Measurements from ENCODE around the gene TUSC7.

TUSC7 gene

DNA sequence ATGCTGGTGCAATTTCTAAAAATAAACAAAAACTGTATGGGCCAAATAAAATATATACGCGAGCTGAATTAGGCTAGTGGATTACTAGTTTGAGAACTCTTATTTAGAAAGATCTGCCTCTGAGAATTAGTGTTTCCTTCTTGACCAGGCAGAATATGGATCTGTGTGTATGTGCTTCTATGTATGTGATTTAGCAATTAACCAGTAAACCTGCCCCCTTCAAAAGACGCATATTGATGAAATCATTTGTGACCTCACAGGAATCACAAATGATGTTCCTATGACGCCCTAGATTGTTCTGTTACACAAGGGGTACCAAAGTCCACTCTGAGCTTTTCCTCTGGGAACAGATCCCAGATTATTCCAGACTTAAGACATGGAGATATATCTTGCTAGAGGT, at the start of gene TUSC7:
TUSC7 (plus strand) TSS at position 301 of the 400 bp plus-strand sequence.
- no peak for DNase-seq (ENCODE audit: low spot score)

DNA sequence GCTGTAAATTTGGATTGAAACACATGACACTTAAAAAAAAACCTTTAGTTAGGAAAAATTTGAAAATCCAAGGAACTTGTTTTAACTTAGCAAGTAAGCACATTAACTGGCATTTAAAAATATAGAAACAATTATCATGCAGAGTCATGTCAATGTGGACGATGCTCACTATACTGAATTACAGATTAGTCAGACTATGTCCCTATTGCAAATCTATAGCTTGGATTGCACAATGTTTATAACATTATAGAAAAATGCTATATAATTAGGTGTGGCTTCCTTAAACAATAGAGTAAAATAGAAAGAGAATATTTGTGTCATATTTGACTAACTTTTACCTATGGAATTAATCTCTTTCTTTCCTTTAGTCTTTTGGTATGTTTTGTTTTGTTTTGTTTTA, 48.4 kb upstream of the TUSC7 start:
- DNase-seq (ENCODE audit: low spot score): no peak

DNA sequence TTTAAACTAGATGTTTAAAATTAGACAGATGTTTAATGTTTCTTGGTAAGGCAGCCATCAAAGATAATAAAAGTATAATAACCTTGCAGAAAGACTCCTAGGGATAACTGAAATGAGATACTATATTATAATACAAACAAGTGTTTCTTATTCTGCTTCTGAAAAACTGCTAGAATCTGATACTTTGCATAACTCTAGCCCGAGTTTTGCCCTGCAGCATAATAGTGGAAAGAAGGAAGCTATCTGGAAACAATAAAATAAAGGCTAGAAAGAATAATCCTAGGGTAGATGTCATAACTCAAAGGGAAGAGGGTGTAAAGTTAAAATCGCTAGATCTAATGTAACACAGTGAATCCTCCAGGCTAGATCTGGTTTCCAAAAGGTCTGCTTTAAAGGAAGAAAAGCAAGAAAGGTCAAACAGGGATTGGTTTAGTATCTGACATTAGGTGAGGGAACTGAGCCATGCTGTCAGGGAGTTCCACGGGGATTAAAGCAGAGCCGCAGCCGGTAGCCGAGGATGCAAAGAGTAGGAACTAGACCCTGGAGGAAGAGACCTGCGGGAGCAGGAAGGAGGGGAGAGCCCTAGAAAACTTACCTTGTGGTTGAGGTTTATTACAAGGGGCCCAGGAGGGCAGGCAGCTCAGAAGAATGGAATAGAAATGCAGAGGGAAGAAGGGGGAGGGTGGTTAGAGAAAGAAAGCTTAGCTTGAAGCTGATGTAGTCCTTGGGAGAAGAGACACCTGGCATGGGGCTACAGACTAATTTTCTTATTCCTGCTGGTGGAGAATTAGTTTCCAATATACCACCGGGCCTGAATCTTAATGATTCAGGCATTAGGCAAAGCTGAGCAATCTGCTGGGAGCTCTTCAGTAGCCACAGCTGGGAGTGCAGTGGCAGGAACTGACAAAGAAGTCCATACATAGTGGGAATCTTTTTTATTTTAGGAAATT, 46.1 kb upstream of the TUSC7 start:
- DNase-seq (ENCODE audit: low spot score): no peak

DNA sequence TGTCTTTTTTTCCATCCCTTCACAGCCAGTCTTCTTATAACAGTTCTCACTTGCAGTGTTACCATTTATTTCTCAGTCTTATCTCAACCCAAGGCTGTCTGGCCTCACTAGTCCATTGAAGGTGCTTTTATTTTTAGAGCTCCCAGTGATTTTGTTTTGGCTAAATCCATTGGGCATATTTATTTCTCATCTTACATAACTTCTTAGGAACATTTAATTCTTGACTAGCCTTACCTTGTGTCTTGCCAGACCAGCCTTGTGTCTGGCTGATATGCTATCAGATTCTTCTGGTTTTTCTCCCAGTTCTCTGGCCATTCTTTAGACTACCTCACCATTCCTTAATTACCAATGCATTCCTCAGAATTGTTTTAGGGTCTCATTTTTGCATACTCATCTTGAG, 42.3 kb upstream of the TUSC7 start:
- no peak for DNase-seq (ENCODE audit: low spot score)

DNA sequence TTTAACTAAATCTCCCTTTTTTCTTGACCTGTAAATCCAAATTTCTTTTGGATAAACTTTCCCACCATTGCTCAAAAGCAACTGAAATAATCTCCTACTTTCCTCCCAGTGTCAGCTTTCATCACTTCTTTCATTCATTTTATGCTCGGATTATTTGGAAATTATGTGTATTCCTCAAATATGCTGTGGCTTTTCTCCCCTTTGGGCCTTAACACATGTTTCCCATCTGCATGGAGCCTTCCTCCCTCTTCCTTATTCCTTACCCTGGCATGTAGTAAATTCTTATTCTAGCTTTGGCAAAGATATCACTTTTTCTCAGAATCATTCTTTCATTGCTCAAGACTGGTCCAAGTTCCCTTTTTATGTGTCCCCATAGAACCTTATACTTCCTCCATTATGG, 41.8 kb upstream of the TUSC7 start:
- DNase-seq (ENCODE audit: low spot score): no peak

DNA sequence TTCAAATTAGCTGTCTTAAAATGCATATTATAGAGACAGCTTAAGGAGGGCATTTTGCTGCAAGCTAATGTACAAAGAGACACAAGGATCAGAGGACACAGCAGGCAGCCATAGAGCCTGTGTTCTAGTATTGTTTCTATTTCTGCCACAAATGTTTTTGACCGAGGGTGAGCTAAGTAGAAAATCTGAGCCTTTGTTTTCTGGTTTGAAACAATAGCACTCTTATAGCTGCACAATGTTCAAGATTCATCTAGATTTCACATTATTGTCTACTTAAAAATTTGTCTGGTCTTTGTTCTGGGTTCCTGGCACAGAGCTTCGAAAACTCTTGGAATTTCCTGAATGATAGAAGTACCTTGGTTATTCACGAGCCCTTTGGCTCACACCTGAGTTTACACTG, 40.0 kb upstream of the TUSC7 start:
- no peak for DNase-seq (ENCODE audit: low spot score)

DNA sequence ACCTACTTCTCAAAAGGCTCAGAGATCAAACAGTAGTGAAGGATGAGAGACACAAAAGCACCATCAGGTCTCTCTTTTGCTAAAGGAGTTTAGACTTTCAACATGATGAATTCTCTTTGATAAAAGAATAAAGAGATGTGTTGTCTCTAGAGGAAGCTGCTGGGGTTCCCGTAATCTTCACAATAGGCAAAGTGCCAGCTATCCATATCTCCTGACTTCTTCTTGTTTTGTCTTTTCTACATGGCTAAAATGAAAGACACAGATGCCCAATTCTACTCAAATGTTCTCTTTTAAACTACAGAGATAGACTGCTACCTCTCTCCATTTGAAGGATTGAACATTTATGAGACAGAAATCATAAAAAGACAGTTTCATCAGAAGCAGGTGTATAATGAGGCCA, 38.4 kb upstream of the TUSC7 start:
- no peak for DNase-seq (ENCODE audit: low spot score)

DNA sequence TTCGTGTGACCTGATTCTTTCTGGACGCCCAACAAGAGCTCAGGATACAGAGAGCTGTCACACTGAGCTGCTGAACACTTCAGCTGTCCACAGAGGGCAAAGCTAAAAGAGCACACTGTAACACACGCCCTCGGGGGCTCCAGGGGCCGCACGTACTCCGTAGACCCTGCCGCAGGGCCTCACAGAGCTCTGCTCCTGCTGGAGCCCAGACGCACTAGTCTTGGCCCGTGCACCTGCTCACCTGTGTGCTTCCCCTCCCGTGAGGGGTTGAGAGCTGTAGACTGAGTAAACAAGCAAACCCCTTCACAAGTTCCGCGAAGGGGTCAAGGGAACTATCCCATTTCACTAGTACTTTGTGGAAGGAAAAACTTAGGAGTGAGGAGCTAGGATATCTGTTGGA, 30.7 kb upstream of the TUSC7 start:
- no peak for DNase-seq (ENCODE audit: low spot score)

DNA sequence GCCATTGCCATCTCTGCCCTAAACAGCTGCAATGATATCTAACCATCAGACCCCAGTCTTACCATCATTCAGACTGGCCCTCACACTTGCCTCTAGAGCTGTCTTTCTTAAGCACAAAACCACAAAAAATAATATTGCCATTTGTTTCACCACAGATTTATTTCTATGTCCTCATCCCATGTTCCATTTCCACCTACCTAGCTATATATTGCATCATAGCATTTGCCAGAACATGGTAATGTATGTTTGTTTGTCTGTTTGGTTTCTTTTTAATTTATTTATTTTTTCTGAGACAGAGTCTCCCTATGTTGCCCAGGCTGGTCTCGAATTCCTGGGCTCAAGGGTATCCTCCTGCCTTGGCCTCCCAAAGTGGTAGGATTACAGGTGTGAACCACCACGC, 18.5 kb upstream of the TUSC7 start:
- no peak for DNase-seq (ENCODE audit: low spot score)

DNA sequence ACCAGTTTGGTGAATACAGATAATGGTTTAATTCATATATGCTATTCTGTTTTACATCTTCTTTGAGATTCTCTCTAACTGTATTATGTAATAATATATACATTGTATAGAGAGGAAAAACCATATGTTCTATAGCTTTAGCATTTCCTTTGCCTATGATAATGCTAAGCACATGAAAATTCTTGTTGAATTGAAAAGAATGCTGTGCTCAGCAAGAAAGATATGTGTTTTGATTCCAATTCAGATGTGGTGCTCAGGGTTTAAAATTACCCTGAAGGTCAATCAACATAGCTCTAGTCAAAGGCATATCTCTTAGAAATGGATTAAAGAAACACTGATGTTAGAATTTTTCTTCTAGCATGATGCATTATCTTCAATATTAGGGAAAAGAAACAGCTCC, 8.5 kb upstream of the TUSC7 start:
- no peak for DNase-seq (ENCODE audit: low spot score)

DNA sequence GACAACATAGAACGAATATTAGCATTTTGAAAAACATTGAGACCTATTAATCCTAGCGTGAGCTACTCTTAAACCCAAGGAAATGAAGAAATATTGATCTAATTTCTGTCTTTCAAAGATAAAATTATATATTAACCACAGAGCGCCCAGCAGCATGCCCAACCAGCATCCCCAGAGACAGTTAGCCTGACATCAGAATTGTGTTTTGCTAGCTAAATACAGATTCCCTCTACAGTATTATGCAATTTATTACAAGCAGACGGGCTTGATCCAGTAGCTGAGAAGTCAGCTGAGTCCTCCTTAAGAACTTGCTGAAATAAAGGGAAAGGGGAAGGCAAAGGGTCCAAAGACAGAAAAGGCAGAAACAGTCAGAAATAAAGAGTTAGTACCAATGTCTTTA, 7.2 kb upstream of the TUSC7 start:
- no peak for DNase-seq (ENCODE audit: low spot score)

DNA sequence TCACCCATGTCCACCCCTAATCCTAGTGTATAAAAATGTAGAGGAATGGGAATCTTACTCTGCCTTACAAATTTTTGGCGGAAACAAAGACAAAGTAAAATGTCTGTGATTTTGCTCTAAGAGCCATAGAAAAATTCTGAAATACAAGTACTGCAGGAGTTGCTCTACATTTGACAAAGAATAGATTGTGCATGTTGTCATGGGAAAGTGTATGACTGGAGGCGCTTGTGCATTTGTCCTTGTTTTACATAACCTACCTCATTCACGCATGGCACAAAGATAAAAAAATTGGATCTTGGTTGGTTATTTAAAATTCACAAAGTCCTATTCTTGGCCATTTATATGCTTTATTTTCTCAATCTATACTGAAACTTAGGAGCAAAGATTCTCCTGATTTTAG, 2.0 kb upstream of the TUSC7 start:
- DNase-seq (ENCODE audit: low spot score): no peak

DNA sequence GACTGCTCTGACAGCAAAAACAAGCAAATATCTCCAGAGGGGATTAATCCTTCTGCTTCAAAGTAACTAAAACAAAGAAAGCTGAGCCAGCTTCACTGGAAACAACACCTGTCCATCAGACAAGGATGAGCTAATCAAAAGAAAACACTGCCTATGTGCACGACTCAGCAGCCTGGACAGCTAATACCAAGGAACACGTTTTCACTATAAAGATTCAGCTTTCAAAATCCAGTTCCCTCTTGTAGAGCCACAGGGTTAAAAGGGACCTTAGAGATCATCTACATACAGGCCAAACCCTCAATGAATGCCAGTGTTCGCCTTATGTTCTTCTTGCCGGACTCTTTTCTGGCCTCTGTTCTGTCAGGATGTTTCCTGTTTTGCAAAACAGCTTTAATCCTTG, 6.9 kb downstream of the TUSC7 start:
- DNase-seq (ENCODE audit: low spot score): no peak

DNA sequence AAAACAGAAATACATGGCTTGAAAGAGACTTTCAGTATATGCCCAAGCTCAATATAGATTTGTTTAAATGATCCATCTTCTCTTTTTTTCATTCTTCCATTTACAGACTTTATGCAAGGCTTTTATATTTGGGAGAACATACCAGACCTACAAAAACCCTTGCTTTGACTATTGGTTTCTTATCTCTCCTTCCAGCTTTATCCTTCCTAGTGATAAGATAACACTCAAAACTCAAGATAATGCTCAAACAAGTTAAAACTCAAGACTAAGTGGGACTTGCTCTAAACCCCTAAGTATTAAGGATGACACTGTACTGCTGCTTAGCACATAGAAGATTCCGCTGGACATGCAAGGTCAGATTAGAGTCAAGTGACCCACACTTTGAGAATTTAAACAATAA, 8.0 kb downstream of the TUSC7 start:
- no peak for DNase-seq (ENCODE audit: low spot score)

DNA sequence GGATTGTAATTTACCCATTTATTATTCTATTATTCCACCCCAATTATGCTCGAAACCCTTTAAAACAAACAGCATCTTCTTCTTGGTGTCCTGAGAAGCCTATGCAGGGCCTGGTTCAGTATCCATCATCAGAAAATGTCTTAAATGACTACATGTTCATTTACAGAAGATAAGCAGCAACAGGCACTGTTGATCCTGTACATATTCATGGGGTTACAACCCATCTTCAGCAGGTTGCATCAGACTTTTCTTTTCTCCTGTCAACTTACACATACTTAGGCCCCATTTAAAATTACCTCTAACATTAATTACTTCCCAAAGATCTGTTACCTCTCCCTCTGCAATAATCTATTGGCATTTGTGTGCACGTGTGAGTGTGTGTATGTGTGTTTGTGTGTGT, 18.9 kb downstream of the TUSC7 start:
- no peak for DNase-seq (ENCODE audit: low spot score)

DNA sequence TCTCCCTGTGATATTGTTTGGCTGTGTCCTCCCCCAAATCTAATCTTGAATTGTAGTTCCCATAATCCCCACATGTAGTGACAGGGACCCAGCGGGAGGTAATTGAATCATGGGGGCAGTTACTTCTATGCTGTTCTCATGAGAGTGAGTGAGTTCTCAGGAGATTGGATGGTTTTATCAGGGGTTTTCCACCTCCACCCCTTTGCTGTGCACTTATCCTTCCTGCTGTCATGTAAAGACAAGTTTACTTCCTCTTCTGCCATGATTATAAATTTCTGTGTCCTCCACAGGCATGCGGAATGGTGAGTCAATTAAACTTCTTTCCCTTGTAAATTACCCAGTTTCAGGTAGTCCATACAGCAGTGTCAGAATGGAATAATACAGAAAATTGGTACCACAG, 24.7 kb downstream of the TUSC7 start:
- no peak for DNase-seq (ENCODE audit: low spot score)

DNA sequence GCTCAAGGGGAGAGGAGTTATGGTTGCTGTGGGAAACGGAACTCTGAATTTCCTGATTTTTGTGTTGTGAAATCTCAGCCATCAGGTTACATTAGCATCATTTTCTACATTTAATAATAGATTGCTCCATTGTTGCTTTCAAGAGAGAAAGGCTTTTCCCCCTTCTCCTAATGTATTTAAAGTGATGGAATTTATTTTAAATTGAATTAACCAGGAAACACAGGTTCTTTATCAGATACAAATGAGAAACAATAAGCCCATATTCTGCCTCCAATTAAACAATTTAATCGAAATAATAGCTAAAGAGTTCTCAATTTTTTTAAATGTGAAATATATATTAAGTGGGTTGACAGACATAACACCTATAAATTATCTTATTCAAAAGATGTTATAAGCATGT, 30.1 kb downstream of the TUSC7 start:
- no peak for DNase-seq (ENCODE audit: low spot score)

DNA sequence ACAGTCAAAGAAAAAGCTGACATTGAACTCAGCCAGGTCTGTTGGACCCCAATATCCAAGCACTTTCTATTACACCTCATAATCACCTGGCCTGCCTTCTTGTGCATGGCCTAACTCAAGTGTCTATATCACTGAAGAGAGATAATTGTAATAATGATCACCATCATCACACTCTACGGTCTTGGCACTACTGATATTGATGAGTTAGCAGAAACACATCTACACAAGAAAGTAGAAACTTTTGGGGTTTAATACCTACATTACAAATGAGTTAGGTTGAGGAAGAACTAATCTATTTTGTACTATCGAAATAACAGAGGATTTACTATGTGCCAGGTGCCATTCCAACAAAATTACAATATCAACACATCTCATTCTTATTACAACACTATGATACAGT, 30.7 kb downstream of the TUSC7 start:
- DNase-seq (ENCODE audit: low spot score): no peak

DNA sequence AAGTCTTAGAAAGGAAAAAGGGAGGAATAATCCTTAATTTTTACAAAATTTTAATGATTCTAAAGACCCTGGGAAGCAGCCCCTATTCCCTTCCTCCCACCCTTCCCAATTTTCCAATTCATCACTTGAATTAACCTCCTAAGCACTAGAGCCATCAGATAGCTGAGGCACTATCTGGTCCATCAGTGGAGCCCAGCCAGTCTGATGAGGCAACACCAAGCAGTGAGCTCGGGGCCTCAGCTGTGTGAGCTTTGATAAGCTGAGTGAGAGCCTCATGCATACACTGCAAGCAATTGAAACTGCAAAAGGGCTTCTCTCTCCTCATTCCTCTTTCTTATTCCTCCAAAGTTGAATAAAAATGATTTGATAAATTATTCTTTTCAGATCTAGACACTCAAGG, 31.9 kb downstream of the TUSC7 start:
- no peak for DNase-seq (ENCODE audit: low spot score)

DNA sequence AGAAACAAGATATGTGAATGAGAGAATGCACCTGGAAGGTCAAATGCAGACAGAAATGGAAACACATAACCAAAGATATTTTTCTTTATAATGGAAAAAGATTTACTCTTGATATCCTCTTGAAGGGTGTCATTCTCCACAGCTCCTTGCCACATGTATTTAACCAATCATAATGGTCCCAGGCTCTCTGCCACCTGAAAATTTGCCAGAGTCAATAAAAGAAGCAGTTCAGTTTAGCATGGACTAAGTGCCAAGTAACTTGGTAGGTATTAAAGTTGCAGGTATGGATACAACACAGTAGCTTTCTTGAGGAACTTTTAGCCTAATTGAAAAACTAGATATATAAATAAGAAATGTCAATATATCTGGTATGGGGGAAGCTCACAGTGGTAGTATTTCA, 33.5 kb downstream of the TUSC7 start:
- DNase-seq (ENCODE audit: low spot score): no peak

DNA sequence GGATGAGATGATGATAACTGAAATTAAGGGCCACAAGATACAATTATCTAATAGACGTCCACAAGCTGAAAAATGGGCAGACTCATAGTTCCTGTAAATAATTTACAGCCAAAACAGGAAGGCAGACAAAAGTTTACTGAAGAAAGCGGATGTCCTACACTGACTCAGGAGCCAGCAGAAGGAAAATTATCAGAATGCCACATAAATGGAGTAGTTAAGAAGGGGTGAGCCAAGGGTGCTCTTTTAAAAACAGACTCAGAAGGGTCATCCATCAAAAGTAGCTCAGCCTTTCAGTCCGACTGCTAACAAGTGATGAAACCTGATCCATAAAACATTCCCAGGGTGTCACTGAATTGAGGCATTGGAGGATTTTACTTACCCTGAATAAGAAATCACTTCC, 39.8 kb downstream of the TUSC7 start:
- DNase-seq (ENCODE audit: low spot score): no peak

DNA sequence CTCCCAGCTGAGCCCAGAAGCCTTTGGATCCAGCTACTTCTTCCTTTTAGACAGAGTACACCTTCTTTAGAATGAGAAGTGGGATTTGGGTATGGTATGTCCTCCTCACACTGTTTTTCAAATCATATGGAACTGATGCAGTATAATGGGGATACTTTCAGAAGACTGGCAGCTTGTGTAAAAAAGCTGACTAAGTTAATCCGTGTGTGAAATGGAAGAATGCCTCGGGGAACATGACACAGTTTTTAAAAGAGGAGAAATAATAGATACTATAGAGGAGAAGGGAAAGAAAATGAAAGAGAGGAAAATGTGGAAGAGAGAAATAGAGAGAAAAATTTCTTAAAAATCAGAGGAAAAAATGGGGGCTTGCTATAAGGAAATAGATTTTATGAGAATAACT, 47.7 kb downstream of the TUSC7 start:
- no peak for DNase-seq (ENCODE audit: low spot score)

DNA sequence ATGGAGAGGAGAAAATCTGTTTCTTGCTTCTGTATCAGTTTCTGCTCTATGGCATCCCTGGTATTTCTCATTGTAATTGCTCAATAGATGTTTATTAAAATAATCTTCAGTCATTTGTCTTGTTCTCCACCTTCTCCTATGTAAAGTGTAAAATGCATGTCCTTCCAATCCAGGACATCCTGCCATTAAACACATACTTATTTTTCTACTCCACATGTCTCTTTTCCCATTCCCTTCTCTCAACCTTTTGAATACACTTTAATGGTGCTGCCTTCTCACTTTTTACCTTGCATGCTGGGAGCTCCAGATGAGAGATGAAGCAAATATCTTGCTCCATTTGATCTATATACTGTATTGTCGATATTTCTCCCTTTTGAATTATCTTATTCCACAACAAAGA, 49.7 kb downstream of the TUSC7 start:
- DNase-seq (ENCODE audit: low spot score): no peak
